ENCODE results near the gene AUTS2. TPM values are rescaled to one million over a fixed set of nuclear protein-coding genes. Genes with fewer than 3 reads are reported as not detected.
"Not testable (repeated sequence)": the region's sequence is repeated elsewhere in the genome, so short reads cannot be mapped to it uniquely, and the experiment has no call there.

AUTS2 gene
- polyA plus RNA-seq, 1 experiment: 0.54 TPM

DNA sequence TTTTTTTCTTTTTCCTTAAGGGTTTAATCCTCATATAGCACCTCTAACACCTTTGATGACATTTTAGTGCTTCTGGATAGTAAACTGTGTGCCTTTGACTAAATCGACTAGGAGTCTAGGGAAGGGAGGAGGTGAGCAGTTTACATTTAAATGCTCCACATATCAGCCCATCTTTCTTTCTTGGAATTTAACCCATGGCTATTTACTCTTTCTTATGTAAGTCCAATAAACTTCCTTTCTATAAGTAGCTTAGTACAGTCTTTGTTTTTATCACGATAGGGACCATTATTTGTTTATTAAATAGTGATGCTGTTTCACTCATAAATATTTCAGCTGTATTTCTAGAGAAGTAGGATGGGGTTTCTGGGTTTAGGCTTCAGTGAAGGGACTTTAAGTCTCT is 669.9 kb downstream of the AUTS2 start:
- no peak for DNase-seq (ENCODE audit: low read depth)
- POLR2A ChIA-PET: no interaction called here
- CTCF ChIA-PET: no interaction called here
- TF ChIP-seq, protein P1, sequence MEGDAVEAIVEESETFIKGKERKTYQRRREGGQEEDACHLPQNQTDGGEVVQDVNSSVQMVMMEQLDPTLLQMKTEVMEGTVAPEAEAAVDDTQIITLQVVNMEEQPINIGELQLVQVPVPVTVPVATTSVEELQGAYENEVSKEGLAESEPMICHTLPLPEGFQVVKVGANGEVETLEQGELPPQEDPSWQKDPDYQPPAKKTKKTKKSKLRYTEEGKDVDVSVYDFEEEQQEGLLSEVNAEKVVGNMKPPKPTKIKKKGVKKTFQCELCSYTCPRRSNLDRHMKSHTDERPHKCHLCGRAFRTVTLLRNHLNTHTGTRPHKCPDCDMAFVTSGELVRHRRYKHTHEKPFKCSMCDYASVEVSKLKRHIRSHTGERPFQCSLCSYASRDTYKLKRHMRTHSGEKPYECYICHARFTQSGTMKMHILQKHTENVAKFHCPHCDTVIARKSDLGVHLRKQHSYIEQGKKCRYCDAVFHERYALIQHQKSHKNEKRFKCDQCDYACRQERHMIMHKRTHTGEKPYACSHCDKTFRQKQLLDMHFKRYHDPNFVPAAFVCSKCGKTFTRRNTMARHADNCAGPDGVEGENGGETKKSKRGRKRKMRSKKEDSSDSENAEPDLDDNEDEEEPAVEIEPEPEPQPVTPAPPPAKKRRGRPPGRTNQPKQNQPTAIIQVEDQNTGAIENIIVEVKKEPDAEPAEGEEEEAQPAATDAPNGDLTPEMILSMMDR (IDR thresholded peaks at IDR 0.05; ENCODE audit: insufficient read depth, low read depth, low read length): no peak
- H3K36me3 ChIP-seq (ENCODE audit: control insufficient read depth, insufficient read depth, low read length): no peaks in the 10 kb centered on the region
- no peaks in the 10 kb centered on the region for H3K27me3 ChIP-seq (ENCODE audit: control insufficient read depth, insufficient read depth, low read length)
- H3K4me3 ChIP-seq (ENCODE audit: low read depth, low read length): no peak overlapping the region

DNA sequence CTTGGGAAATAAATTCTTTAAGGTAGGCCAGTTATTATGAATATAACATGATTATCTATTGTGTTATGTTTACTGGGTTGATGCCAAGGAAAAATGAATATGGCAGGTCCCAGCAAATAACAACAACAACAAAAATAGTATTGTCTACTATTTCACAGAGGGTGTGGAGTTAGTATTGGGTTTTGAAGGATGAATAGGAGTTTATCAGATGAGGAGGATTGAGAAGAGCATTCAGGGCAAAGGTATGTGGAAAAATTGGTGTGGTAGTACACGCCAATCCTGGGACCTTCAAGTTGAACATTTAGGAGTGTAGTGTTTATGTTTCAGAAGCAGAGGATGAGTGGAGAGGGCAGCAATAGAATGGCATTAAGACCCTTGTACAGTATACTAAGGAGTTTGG is 671.9 kb downstream of the AUTS2 start:
- CTCF ChIA-PET: no interaction called here
- DNase-seq (ENCODE audit: low read depth): no peak
- TF ChIP-seq, protein P1 (IDR thresholded peaks at IDR 0.05; ENCODE audit: insufficient read depth, low read depth, low read length): no peak
- POLR2A ChIA-PET: no interaction called here
- Histone ChIP-seq H3K4me3 (ENCODE audit: low read depth, low read length) (no peak overlapping the region), H3K36me3 (ENCODE audit: control insufficient read depth, insufficient read depth, low read length) (no peaks in the 10 kb centered on the region), H3K27me3 (ENCODE audit: control insufficient read depth, insufficient read depth, low read length) (no peaks in the 10 kb centered on the region)

DNA sequence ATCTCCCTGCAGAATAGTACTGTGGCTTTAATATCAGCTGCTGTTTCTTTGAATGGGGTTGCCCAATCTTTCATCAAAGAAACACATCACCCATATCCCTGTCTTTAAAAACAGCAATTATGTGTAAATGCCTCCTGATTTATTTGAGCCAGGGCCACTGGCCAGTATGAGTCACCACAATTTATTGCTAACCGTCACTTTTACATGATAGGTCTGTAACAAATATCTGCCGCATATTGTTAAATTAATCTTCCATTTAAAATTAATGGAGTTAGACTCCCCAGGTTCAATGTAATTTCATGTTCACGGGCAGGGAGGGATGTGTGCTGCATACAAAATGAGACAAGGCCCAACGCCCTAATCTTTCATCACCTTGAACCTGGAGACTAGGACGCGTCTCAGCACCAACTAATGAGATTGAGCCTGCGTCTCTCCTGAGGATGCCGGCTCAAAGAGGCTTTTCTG is 673.4 kb downstream of the AUTS2 start:
- Histone ChIP-seq H3K36me3 (ENCODE audit: control insufficient read depth, insufficient read depth, low read length) (no peaks in the 10 kb centered on the region), H3K27me3 (ENCODE audit: control insufficient read depth, insufficient read depth, low read length) (no peaks in the 10 kb centered on the region), H3K4me3 (ENCODE audit: low read depth, low read length) (no peak overlapping the region)
- TF ChIP-seq, protein P1 (IDR thresholded peaks at IDR 0.05; ENCODE audit: insufficient read depth, low read depth, low read length): no peak
- ChIA-PET CTCF (no interaction called here), POLR2A (no interaction called here)
- DNase-seq (ENCODE audit: low read depth): no peak

DNA sequence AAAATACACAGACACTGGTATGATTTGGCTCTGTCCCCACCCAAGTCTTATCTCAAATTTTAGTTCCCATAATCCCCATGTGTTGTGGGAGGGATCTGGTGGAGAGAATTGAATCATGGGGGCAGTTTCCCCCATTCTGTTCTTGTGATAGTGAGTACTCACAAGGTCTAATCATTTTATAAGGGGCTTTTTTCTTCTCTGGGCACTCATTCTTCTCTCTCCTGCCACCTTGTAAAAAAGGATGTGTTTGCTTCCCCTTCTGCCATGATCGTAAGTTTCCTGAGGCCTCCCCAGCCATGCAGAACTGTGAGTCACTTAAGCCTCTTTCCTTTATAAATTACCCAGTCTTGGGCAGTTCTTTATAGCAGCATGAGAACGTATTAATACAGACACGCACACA is 677.3 kb downstream of the AUTS2 start:
- CTCF ChIA-PET; H3K27me3 ChIP-seq (ENCODE audit: control insufficient read depth, insufficient read depth, low read length); H3K36me3 ChIP-seq (ENCODE audit: control insufficient read depth, insufficient read depth, low read length); POLR2A ChIA-PET; DNase-seq (ENCODE audit: low read depth); H3K4me3 ChIP-seq (ENCODE audit: low read depth, low read length): not testable (repeated sequence)

DNA sequence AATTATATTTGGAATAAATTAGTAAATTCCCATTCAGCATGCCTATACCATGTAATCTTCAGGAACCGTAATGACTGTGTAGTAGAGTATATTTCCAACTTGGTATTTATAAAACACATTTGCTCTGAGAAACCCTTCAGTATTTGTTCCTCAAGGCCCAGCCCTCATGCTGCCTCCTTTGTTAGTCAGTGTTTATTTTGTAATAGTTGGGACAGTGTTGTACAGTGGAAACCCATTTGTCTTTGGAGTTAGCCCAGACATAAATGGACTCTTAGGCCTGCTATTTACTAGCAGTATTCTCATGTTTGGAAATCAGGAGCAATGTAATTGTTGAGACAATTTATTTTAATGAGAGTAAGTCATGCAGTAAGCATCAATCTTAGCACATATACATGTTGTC is 686.9 kb downstream of the AUTS2 start:
- DNase-seq (ENCODE audit: low read depth): no peak
- ChIA-PET CTCF (no interaction called here), POLR2A (no interaction called here)
- Histone ChIP-seq H3K4me3 (ENCODE audit: low read depth, low read length) (no peak overlapping the region), H3K27me3 (ENCODE audit: control insufficient read depth, insufficient read depth, low read length) (no peaks in the 10 kb centered on the region), H3K36me3 (ENCODE audit: control insufficient read depth, insufficient read depth, low read length) (no peaks in the 10 kb centered on the region)
- TF ChIP-seq, protein P1 (IDR thresholded peaks at IDR 0.05; ENCODE audit: insufficient read depth, low read depth, low read length): no peak

DNA sequence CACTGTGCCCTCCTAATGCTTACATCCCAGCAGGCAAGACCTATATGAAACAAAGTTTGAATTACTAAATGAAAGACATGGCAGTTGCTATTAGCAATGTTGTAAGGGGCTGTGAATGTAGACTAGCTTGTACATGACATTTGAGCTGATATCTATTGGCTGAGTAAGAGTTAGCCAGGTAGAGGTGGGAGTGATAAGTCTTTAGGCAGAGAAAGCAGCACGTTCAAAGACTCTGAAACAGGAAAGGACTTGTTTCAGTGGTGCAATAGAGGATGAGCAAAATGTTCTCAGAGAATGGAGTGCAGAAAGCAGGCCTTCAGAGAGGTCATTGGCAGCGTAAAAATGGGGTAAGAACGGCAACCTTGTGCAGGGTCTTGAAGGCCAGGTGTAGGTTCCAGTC is 687.6 kb downstream of the AUTS2 start:
- ChIA-PET POLR2A (no interaction called here), CTCF (no interaction called here)
- Histone ChIP-seq H3K27me3 (ENCODE audit: control insufficient read depth, insufficient read depth, low read length) (no peaks in the 10 kb centered on the region), H3K4me3 (ENCODE audit: low read depth, low read length) (no peak overlapping the region), H3K36me3 (ENCODE audit: control insufficient read depth, insufficient read depth, low read length) (no peaks in the 10 kb centered on the region)
- TF ChIP-seq, protein P1 (IDR thresholded peaks at IDR 0.05; ENCODE audit: insufficient read depth, low read depth, low read length): no peak
- DNase-seq (ENCODE audit: low read depth): no peak

All from BJ (cell line).